Measurements from ENCODE around the gene C1orf35.

Gene C1orf35

GRCh38 chr1:228063251-228064191, 39.6 kb downstream of the C1orf35 start:
- no peak for DNase-seq (ENCODE audit: low read depth)
- TF ChIP-seq, protein P1, sequence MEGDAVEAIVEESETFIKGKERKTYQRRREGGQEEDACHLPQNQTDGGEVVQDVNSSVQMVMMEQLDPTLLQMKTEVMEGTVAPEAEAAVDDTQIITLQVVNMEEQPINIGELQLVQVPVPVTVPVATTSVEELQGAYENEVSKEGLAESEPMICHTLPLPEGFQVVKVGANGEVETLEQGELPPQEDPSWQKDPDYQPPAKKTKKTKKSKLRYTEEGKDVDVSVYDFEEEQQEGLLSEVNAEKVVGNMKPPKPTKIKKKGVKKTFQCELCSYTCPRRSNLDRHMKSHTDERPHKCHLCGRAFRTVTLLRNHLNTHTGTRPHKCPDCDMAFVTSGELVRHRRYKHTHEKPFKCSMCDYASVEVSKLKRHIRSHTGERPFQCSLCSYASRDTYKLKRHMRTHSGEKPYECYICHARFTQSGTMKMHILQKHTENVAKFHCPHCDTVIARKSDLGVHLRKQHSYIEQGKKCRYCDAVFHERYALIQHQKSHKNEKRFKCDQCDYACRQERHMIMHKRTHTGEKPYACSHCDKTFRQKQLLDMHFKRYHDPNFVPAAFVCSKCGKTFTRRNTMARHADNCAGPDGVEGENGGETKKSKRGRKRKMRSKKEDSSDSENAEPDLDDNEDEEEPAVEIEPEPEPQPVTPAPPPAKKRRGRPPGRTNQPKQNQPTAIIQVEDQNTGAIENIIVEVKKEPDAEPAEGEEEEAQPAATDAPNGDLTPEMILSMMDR (conservative IDR thresholded peaks at IDR 0.05; ENCODE audit: control insufficient read depth, insufficient read depth, low read depth, low read length): no peak
- H3K4me3 ChIP-seq (ENCODE audit: control insufficient read depth, low read depth, low read length): no peak overlapping the region

DNA sequence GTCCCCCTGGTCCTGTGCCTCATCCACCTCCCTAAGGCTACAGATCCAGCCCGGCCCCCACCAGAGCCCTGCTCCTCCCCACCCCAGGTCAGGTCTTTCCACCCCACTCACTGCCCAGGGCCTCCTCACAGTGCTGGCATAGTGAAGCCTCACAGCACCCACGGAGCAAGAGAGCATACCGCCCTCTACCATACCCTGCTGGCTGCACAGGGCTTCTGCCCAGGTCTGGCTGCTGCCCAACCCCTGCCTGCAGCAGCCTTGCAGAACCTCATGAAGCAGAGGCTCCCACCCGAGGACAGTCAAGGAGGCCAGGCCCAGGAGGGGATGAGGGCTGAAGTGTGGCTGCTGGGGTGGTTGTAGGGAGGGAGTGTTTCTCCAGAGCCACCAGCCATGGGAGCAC, 40.3 kb downstream of the C1orf35 start:
- TF ChIP-seq, protein P1 (conservative IDR thresholded peaks at IDR 0.05; ENCODE audit: control insufficient read depth, insufficient read depth, low read depth, low read length): no peak
- no peak overlapping the region for H3K4me3 ChIP-seq (ENCODE audit: control insufficient read depth, low read depth, low read length)
- no peak for DNase-seq (ENCODE audit: low read depth)

DNA sequence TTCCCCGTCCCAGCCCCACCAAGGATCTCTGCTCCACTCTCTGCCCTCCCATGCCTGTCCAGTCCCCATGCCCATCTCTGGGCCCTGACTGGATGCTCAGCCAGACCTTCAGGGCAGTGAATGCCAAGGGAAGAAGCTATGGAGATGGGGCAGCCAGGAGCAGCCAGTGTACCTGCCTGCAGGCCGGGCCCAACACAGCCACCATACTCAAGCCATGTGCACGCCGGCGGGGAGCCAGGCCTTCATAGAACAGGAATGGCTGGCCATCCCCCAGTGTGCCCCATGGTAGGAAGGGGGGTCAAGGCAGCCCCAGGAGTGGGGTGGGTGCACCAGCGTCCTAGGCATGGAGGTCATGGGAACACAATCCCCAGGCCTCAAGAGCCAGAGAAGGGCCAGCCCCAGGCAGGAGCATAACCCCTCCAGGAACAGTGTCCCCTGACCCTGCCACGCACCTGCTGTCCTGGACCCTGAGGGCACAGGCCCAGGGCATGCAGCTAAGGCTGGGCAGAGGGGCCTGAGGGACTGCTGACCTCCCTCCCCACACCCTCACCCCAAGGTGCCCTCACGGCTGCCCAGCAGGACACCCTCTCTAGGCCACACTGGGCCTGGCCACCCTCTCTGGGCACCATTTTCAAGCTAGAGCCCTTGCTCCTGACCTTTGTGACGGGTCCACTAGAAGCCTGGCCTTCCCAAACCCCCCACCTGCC, 40.9 kb downstream of the C1orf35 start:
- H3K4me3 ChIP-seq (ENCODE audit: control insufficient read depth, low read depth, low read length): no peak overlapping the region
- DNase-seq (ENCODE audit: low read depth): no peak
- TF ChIP-seq, protein P1 (conservative IDR thresholded peaks at IDR 0.05; ENCODE audit: control insufficient read depth, insufficient read depth, low read depth, low read length): no peak

DNA sequence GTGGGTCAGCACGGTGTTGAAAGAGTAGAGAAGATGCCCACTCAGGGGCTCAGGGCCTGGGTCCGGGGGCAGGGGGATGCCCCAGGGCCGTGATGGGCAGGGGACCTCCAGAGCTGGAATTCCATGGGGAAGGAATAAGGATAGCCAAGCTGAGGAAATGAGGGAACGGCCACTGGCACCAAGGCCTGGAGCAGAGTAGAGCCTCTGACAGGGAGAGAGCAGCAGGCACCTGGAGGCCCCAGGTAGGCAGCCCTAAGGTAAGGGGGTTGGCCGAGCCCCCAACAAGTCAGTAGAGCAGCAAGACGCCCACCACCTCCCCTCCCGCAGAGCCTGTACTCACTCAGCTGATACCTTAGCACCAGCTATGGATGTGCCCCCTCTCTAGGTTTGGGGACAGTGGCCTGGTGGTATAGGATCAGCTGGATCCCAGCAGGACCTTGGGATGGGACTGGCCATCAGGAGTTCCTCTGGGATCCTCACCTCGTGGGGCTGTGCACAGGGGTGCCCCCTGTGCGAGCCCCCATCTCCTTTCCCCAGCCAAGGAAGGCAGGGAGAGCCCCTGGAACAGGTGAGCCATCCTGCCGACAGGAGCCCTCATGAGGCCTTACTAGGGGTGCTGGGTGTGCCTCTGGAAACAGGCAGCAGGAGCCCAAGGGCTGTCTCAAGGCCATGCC, 41.6 kb downstream of the C1orf35 start:
- DNase-seq (ENCODE audit: low read depth): no peak
- TF ChIP-seq, protein P1 (conservative IDR thresholded peaks at IDR 0.05; ENCODE audit: control insufficient read depth, insufficient read depth, low read depth, low read length): no peak
- no peak overlapping the region for H3K4me3 ChIP-seq (ENCODE audit: control insufficient read depth, low read depth, low read length)

- TF ChIP-seq, protein P1 (conservative IDR thresholded peaks at IDR 0.05; ENCODE audit: control insufficient read depth, insufficient read depth, low read depth, low read length): no peak
- no peak overlapping the region for H3K4me3 ChIP-seq (ENCODE audit: control insufficient read depth, low read depth, low read length)
Measured at GRCh38 chr1:228060458-228061190, 42.5 kb downstream of the C1orf35 start.

More at GRCh38 chr1:228060458-228061190, 42.5 kb downstream of the C1orf35 start:
- DNase-seq (ENCODE audit: low read depth): no peak

All from fibroblast of mammary gland (primary cell).